Measurements from ENCODE around the gene VMAC.

- TF ChIP-seq CTCF (IDR thresholded peaks at IDR 0.05) (no peak), POLR2A (IDR thresholded peaks at IDR 0.05) (no peak)
These were observed 45.2 kb downstream of the VMAC start for GRCh38 chr19:5949792-5950305.

Measured in right lobe of liver (tissue), 4 donors.